Thyroid gland (tissue), 4 donors: ENCODE data around the gene MCF2L. TPM values are rescaled to one million over a fixed set of nuclear protein-coding genes. Genes with fewer than 3 reads are reported as not detected.

Source experiments
- DNase-seq, 2 donors: peaks; one replicate each; pipeline ENCODE4 v3.0.0-alpha.2; 2019
- H3K27ac ChIP-seq, 3 donors: fragments of 200-600 bp; sonication (generic); 1 replicate in 2 of 3; 2 replicates in 1 of 3; pipeline ENCODE4 v1.5.1; 2016 to 2019; ENCODE audit warnings: mild to moderate bottlenecking in 1 of 3, moderate library complexity in 1 of 3
- H3K27me3 ChIP-seq: fragments of 200-600 bp; sonication (generic); one replicate; pipeline ENCODE4 v1.5.1; 2019
- H3K36me3 ChIP-seq, 2 donors: fragments of 200-600 bp; sonication (generic); one replicate each; pipeline ENCODE4 v1.5.1; 2016 to 2019
- H3K4me1 ChIP-seq, 2 donors: fragments of 200-600 bp; sonication (generic); one replicate each; pipeline ENCODE4 v1.5.1; 2017 to 2019
- H3K4me3 ChIP-seq, 3 donors: fragments of 200-600 bp; sonication (generic); replicated peaks in 1 of 3; 1 replicate in 2 of 3; 2 replicates in 1 of 3; pipeline ENCODE4 v1.5.1; 2016; ENCODE audit warnings: mild to moderate bottlenecking in 1 of 3
- H3K9me3 ChIP-seq: fragments of 200-600 bp; sonication (generic); one replicate; pipeline ENCODE4 v1.5.1; 2017
- CTCF ChIP-seq, 6 experiments: fragments of 200-600 bp in 3 of 6; fragments of 450-650 bp in 3 of 6; sonication (generic) in 3 of 6; IDR thresholded peaks; one replicate each; pipeline ENCODE4 v1.5.1; 2016 to 2019; ENCODE audit warnings: antibody characterized with exemption in 6 of 6, mild to moderate bottlenecking in 2 of 6, inconsistent platforms in 1 of 6, moderate library complexity in 1 of 6
- POLR2A ChIP-seq, 2 donors: fragments of 450-650 bp; IDR thresholded peaks; one replicate each; pipeline ENCODE4 v1.6.1; 2017; ENCODE audit warnings: antibody characterized with exemption in 2 of 2, mild to moderate bottlenecking in 2 of 2, moderate library complexity in 1 of 2
- WGBS, 2 donors: methylation state at CpG; one replicate each; pipeline ENCODE4 v1.1.5; 2017; 5-methylcytosine and 5-hydroxymethylcytosine counted together
- intact Hi-C: fragments of 100-400 bp; cut with DNase I; formaldehyde crosslinking; loops from one replicate; pipeline ENCODE4 v1.15.1; 2023
- total RNA-seq, 4 donors: library from RNA; depleted of rRNA; stranded (reverse); fragments of >200 nt; gene quantifications; one replicate each; pipeline ENCODE4 v1.2.3, GENCODE V29; 2016

MCF2L gene, protein sequence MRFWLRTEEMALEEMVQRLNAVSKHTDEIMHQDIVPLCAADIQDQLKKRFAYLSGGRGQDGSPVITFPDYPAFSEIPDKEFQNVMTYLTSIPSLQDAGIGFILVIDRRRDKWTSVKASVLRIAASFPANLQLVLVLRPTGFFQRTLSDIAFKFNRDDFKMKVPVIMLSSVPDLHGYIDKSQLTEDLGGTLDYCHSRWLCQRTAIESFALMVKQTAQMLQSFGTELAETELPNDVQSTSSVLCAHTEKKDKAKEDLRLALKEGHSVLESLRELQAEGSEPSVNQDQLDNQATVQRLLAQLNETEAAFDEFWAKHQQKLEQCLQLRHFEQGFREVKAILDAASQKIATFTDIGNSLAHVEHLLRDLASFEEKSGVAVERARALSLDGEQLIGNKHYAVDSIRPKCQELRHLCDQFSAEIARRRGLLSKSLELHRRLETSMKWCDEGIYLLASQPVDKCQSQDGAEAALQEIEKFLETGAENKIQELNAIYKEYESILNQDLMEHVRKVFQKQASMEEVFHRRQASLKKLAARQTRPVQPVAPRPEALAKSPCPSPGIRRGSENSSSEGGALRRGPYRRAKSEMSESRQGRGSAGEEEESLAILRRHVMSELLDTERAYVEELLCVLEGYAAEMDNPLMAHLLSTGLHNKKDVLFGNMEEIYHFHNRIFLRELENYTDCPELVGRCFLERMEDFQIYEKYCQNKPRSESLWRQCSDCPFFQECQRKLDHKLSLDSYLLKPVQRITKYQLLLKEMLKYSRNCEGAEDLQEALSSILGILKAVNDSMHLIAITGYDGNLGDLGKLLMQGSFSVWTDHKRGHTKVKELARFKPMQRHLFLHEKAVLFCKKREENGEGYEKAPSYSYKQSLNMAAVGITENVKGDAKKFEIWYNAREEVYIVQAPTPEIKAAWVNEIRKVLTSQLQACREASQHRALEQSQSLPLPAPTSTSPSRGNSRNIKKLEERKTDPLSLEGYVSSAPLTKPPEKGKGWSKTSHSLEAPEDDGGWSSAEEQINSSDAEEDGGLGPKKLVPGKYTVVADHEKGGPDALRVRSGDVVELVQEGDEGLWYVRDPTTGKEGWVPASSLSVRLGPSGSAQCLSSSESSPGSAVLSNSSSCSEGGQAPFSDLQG
- 10 to 100 TPM; 35.6 to 83.4 (median 43.6) TPM for total RNA-seq

DNA sequence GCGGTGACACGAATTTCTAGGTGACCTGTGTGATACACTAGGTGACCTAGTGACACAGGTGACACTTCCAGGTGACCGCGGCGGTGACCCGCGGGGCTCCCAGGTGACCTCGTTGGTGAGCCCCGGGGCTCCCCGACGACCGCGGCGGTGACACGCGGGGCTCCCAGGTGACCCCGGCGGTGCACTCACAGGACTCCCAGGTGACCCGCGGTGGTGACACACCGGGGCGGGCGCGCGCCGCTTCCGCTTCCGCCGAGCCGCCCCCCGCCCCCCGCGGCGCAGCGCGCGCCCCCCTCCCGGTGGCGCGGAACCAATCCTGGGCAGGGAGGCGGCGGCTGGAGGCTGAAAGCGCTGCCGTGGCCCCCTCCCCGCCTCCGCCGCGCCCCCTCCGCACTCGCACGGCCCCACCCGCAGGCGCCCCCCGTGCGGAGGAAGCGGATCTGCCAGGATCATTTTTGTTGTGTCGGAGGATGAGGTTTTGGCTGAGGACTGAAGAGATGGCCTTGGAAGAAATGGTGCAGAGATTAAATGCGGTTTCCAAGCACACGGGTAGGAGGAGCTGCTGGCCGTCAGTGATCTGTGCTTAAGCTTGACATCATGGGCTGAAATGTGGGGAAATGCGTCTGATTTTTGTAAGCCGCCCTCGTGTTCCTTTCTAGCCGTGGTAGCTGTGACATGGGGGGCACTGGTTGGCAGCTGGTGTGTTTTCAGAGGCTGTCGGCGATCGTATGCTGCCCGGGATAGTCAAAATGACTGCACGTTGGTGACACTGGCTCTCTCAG is at the start of gene MCF2L:
TSS of gene MCF2L (plus strand) at position 305 of the 782 bp plus-strand sequence. CDS start at position 471, 166 bp downstream.
- Histone ChIP-seq H3K27me3 (no peaks in the 10 kb centered on the region), H3K4me3 (peak within 1 kb of the TSS; percentile 22 to 54 (median 47)), H3K27ac (peak within 1 kb of the TSS; percentile 36 to 59 (median 56)), H3K36me3 (no peaks in the 10 kb centered on the region), H3K9me3 (no peaks in the 10 kb centered on the region), H3K4me1 (peaks cover 4 to 23% of the 10 kb centered on the region in 2 donors)
- 0 to 1% methylated on average over 9 to 23 of the region's 69 CpGs for WGBS, 2 donors
- TF ChIP-seq CTCF (IDR thresholded peaks at IDR 0.05) = peak in 1 of 6 experiments; percentile 20
- peak in 1 of 2 donors; percentile 47 for TF ChIP-seq POLR2A (IDR thresholded peaks at IDR 0.05)
- peak; percentile 65 to 68 for DNase-seq
- intact Hi-C loops = no loop called here

- intact Hi-C loops = no loop called here
- 78 to 81% methylated on average over 12 of the region's 12 CpGs for WGBS, 2 donors
Observed at GRCh38 chr13:112923962-112924361, 45.1 kb upstream of the MCF2L start.

GRCh38 chr13:112924365-112924764 is 44.6 kb upstream of the MCF2L start:
- Histone ChIP-seq H3K4me3 (no peak overlapping the region), H3K4me1 (peaks cover 8% of the 10 kb centered on the region in 2 donors), H3K9me3 (no peaks in the 10 kb centered on the region), H3K36me3 (no peaks in the 10 kb centered on the region), H3K27me3 (no peaks in the 10 kb centered on the region), H3K27ac (no peak overlapping the region)
- intact Hi-C loops = no loop called here
- no peak for TF ChIP-seq POLR2A (IDR thresholded peaks at IDR 0.05)
- no peak for TF ChIP-seq CTCF (IDR thresholded peaks at IDR 0.05)
- 89 to 93% methylated on average over 2 of the region's 2 CpGs for WGBS, 2 donors
- no peak for DNase-seq

More at GRCh38 chr13:112923962-112924361, 45.1 kb upstream of the MCF2L start:
- Histone ChIP-seq H3K27ac (no peak overlapping the region), H3K36me3 (no peaks in the 10 kb centered on the region), H3K27me3 (no peaks in the 10 kb centered on the region), H3K4me3 (no peak overlapping the region), H3K4me1 (peaks cover 4% of the 10 kb centered on the region in 2 donors), H3K9me3 (no peaks in the 10 kb centered on the region)
- no peak for DNase-seq
- no peak for TF ChIP-seq POLR2A (IDR thresholded peaks at IDR 0.05)
- TF ChIP-seq CTCF (IDR thresholded peaks at IDR 0.05) = no peak

GRCh38 chr13:112926003-112926402 is 43.0 kb upstream of the MCF2L start:
- no peak for DNase-seq
- TF ChIP-seq CTCF (IDR thresholded peaks at IDR 0.05) = no peak
- TF ChIP-seq POLR2A (IDR thresholded peaks at IDR 0.05) = no peak
- no peak overlapping the region for H3K27ac ChIP-seq
- WGBS, 2 donors = 91 to 92% methylated on average over 15 of the region's 15 CpGs
- peaks cover 10 to 11% of the 10 kb centered on the region in 2 donors for H3K4me1 ChIP-seq
- H3K9me3 ChIP-seq = no peaks in the 10 kb centered on the region
- no peaks in the 10 kb centered on the region for H3K36me3 ChIP-seq
- no peak overlapping the region for H3K4me3 ChIP-seq
- intact Hi-C loops = no loop called here
- no peaks in the 10 kb centered on the region for H3K27me3 ChIP-seq
